ENCODE results near the gene VAPA. TPM values are rescaled to one million over a fixed set of nuclear protein-coding genes. Genes with fewer than 3 reads are reported as not detected.

Gene VAPA
- total RNA-seq, 2 experiments from 2014 or later = 139 to 176 TPM

DNA sequence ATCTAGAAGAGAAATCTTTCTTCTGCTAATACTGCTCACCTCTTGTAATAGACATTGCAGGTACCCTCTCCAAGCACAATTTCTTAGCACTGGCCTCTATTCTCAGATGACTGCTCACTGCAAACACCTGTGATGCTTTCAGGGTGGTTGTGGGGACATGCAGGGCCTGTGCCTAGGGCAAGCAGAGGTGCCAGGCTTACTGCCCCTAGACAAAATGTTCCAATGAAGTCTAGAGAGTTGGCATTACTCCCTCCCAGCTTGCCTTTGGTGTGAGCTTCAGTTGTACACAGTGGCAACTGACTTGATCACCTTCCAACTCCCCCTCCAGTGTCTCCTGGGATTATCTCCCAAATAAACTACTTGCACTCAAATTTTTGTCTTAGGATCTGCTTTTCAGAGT is 41.0 kb upstream of the VAPA start:
- H3K79me2 ChIP-seq (ENCODE audit: insufficient read depth, low read depth, low read length) = no peaks in the 10 kb centered on the region
- no peak overlapping the region for H3K4me3 ChIP-seq (ENCODE audit: low read depth, low read length, poor library complexity, severe bottlenecking)
- no TSS peak for BruUV-seq (replicated peaks)
- TF ChIP-seq, protein P1, sequence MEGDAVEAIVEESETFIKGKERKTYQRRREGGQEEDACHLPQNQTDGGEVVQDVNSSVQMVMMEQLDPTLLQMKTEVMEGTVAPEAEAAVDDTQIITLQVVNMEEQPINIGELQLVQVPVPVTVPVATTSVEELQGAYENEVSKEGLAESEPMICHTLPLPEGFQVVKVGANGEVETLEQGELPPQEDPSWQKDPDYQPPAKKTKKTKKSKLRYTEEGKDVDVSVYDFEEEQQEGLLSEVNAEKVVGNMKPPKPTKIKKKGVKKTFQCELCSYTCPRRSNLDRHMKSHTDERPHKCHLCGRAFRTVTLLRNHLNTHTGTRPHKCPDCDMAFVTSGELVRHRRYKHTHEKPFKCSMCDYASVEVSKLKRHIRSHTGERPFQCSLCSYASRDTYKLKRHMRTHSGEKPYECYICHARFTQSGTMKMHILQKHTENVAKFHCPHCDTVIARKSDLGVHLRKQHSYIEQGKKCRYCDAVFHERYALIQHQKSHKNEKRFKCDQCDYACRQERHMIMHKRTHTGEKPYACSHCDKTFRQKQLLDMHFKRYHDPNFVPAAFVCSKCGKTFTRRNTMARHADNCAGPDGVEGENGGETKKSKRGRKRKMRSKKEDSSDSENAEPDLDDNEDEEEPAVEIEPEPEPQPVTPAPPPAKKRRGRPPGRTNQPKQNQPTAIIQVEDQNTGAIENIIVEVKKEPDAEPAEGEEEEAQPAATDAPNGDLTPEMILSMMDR (conservative IDR thresholded peaks at IDR 0.05; ENCODE audit: low read length) = no peak
- no peak for TF ChIP-seq EZH2phosphoT487 (IDR thresholded peaks at IDR 0.05; ENCODE audit: borderline replicate concordance, low read depth, low read length)
- H3K9me2 ChIP-seq (ENCODE audit: insufficient read depth, low read length) = no peaks in the 10 kb centered on the region
- intact Hi-C loops (cut with micrococcal nuclease; ENCODE audit: unreplicated experiment) = no loop called here
- no peaks in the 10 kb centered on the region for H3K36me3 ChIP-seq (ENCODE audit: insufficient read depth, low read length)
- H4K20me1 ChIP-seq (ENCODE audit: insufficient read depth, low read length) = no peaks in the 10 kb centered on the region
- no peak overlapping the region for H3K27ac ChIP-seq (ENCODE audit: low read depth, low read length, poor library complexity, severe bottlenecking)
- H3K4me1 ChIP-seq (ENCODE audit: insufficient read depth, low read length, poor library complexity, severe bottlenecking) = peaks cover 6% of the 10 kb centered on the region
- no peak overlapping the region for H2AFZ ChIP-seq (ENCODE audit: low read length)
- ChIA-PET CTCF (ENCODE audit: unreplicated experiment) (no interaction called here), POLR2A (interaction anchor here (1.3 kb wide), 2 partner anchors 11 to 13 kb away, joined by 3 read pairs; partner anchors contain the start of gene TXNDC2)
- H3K9me3 ChIP-seq (ENCODE audit: low read length) = no peaks in the 10 kb centered on the region
- DNase-seq (ENCODE audit: low spot score) = no peak
- H3K4me2 ChIP-seq (ENCODE audit: low read length) = no peak overlapping the region

DNA sequence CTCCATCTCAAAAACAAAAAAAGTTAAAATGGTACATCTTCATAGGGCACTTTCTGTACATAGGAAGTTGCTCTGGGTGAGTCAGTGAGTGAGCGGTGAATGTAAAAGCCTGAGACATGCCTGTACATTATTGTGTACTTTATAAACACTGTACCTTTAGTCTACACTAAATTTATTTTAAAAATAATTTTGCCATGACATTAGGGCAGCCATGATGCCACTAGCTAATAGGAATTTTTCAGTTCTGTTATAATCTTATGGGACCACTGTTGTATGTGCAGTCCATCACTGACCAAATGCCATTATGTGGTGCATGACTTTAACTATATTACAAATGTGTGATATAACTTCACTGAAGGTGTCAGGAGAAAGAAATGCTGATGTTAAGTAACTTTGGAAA is 39.1 kb upstream of the VAPA start:
- POLR2A ChIA-PET = no interaction called here
- Histone ChIP-seq H3K4me2 (ENCODE audit: low read length) (no peak overlapping the region), H3K4me1 (ENCODE audit: insufficient read depth, low read length, poor library complexity, severe bottlenecking) (peaks cover 6% of the 10 kb centered on the region), H3K36me3 (ENCODE audit: insufficient read depth, low read length) (no peaks in the 10 kb centered on the region), H3K9me2 (ENCODE audit: insufficient read depth, low read length) (no peaks in the 10 kb centered on the region), H3K4me3 (ENCODE audit: low read depth, low read length, poor library complexity, severe bottlenecking) (no peak overlapping the region), H3K79me2 (ENCODE audit: insufficient read depth, low read depth, low read length) (no peaks in the 10 kb centered on the region), H2AFZ (ENCODE audit: low read length) (no peak overlapping the region), H3K9me3 (ENCODE audit: low read length) (no peaks in the 10 kb centered on the region), H3K27ac (ENCODE audit: low read depth, low read length, poor library complexity, severe bottlenecking) (no peak overlapping the region), H4K20me1 (ENCODE audit: insufficient read depth, low read length) (no peaks in the 10 kb centered on the region)
- intact Hi-C loops (cut with micrococcal nuclease; ENCODE audit: unreplicated experiment) = no loop called here
- no peak for DNase-seq (ENCODE audit: low spot score)
- no peak for TF ChIP-seq EZH2phosphoT487 (IDR thresholded peaks at IDR 0.05; ENCODE audit: borderline replicate concordance, low read depth, low read length)
- TF ChIP-seq, protein P1 (conservative IDR thresholded peaks at IDR 0.05; ENCODE audit: low read length) = no peak
- BruUV-seq (replicated peaks) = no TSS peak
- CTCF ChIA-PET (ENCODE audit: unreplicated experiment) = no interaction called here

DNA sequence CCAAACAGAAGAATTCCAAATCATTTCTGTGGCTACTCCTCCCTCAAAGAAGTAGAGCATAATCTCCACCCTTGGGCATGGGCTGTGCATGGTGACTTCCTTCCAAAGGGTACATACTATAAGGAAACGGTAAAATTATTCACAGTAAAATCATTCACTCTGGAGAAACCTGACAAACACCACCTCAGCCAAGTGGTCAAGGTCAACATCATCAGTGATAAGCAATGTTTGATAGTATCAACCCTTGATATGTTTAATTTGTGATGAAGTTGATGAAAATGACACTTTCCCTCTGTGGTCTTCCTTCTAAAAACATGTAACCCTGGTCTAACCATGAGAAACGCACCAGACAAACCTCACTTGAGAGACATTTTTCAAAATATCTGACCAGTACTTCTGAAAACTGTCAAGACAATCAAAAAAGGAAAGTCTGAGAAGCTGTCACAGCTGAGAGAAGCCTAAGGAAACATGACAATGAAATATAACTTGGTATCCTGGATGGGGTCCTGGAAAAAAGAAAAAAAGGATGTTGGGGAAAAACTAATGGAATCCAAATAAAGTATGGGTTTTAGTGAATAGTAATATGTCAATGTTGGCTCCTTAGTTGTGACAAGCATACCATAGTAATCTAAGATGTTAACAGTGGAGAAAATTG is 37.5 kb upstream of the VAPA start:
- ChIA-PET POLR2A (no interaction called here), CTCF (ENCODE audit: unreplicated experiment) (no interaction called here)
- no TSS peak for BruUV-seq (replicated peaks)
- Histone ChIP-seq H3K79me2 (ENCODE audit: insufficient read depth, low read depth, low read length) (no peaks in the 10 kb centered on the region), H3K9me3 (ENCODE audit: low read length) (no peaks in the 10 kb centered on the region), H3K4me2 (ENCODE audit: low read length) (no peak overlapping the region), H3K9me2 (ENCODE audit: insufficient read depth, low read length) (no peaks in the 10 kb centered on the region), H3K4me1 (ENCODE audit: insufficient read depth, low read length, poor library complexity, severe bottlenecking) (no peaks in the 10 kb centered on the region), H3K36me3 (ENCODE audit: insufficient read depth, low read length) (no peaks in the 10 kb centered on the region), H2AFZ (ENCODE audit: low read length) (no peak overlapping the region), H4K20me1 (ENCODE audit: insufficient read depth, low read length) (no peaks in the 10 kb centered on the region), H3K4me3 (ENCODE audit: low read depth, low read length, poor library complexity, severe bottlenecking) (no peak overlapping the region), H3K27ac (ENCODE audit: low read depth, low read length, poor library complexity, severe bottlenecking) (no peak overlapping the region)
- intact Hi-C loops (cut with micrococcal nuclease; ENCODE audit: unreplicated experiment) = no loop called here
- no peak for DNase-seq (ENCODE audit: low spot score)
- TF ChIP-seq EZH2phosphoT487 (IDR thresholded peaks at IDR 0.05; ENCODE audit: borderline replicate concordance, low read depth, low read length) = no peak
- TF ChIP-seq, protein P1 (conservative IDR thresholded peaks at IDR 0.05; ENCODE audit: low read length) = no peak
